ENCODE results near the gene NSMF.
"Not testable (repeated sequence)": the region's sequence is repeated elsewhere in the genome, so short reads cannot be mapped to it uniquely, and the experiment has no call there.

NSMF gene

DNA sequence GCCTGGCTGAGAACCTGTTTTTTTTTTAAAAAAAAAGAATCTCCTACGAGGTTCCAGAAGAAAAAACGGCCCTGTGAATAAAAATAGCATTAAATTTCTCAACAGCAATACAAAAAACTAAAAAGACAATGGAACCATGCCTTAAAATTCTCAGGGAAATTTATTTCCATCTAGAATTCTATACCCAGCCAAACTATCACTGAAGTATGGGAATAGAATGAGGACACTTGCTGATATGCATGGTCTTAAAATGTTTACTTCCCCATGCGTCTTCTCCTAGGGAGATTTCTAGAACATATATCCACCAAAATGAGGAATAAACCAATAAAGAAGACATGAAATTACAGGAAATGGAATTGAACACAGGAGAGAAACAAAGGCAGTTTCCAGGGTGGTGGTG lies 16.5 kb upstream of the NSMF start:
- DNase-seq (ENCODE audit: low spot score): no peak

DNA sequence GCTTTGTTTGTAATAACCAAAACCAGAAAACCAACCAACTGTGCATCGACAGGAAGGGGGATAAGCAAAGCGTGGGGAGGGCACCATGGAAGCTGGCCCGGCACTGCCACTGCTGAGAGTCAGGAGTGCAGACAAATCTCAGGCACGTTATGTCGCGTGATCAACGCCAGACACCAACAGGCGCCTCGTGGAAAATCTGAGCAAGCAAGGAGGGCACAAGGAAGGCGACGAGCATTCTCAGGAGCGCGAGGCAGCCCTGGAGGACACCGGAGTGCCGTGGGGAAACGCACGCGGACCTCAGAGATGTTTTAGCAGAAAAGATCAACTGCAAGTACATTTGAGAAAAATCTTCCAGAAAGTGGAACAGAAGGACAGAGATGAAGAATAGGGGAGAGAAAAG lies 15.1 kb upstream of the NSMF start:
- DNase-seq (ENCODE audit: low spot score): no peak

DNA sequence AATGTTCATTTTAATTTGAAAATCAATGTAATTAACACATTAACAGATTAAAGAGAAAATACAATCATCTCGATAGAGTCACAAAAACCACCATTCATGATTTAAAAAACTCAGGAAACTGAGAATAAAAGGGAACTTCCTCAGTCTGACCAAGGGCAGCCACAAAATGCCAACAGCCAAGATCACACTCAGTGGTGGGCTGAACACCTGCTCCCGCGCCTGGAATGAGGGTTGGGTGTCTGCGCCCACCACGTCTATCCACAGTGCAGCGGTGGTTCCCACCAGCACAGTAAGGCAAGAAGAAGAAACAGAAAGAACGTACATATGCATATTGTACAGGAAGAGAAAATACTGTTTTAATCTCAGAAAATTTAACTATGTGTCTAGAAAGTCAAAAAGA lies 11.7 kb upstream of the NSMF start:
- no peak for DNase-seq (ENCODE audit: low spot score)

DNA sequence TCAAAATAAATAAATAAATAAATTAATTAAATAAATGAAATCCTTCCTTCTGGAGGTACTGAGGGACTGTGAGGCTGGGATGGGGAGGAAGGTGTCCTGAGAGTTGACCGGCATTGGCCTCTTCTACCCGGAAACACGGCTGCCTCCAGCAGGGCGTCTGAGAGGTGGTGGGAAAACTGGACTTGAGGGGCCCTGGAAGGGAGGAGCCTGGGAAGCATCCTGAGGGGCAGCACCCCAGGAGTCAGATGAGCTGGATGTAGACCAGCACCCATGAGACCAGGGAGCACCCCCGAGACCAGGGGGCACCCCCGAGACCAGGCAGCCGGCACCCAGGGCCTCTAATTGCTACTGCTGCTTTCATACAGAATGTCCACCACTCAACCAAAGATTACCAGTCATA lies 8.8 kb upstream of the NSMF start:
- no peak for DNase-seq (ENCODE audit: low spot score)

DNA sequence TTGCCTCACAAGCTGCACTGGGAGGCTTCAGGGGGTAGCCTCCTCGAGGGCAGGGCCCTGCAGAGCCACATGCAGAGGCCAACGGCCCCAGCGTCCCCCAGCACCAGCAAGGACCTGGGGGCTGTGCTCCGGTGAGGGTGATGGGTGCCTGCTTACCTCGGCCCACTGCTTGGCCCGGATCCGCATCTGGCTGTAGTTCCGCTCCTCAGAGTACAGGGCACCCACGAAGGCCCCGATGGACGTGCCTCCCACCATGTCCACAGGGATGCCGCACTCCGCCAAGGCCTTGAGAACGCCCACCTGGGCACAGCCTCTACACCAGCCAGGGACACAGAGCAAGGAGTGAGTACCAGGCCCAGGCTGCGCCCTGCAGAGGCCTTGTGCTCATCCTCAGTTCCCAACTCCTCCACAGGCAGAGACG lies 8.0 kb upstream of the NSMF start:
- DNase-seq (ENCODE audit: low spot score): no peak

DNA sequence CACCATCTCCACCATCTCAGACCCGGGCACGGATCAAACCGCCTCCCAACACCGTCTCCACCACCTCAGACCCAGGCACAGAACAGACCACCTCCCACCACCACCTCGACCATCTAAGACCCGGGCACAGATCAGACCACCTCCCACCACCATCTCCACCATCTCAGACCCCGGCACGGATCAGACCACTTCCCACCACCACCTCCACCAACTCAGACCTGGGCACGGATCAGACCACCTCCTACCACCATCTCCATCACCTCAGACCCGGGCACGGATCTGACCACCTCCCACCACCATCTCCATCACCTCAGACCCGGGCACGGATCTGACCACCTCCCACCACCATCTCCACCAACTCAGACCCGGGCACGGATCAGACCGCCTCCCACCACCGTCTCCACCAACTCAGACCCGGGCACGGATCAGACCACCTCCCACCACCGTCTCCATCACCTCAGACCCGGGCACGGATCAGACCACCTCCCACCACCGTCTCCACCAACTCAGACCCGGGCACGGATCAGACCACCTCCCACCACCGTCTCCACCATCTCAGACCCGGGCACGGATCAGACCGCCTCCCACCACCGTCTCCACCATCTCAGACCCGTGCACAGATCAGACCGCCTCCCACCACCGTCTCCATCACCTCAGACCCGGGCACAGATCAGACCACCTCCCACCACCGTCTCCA lies 7.4 kb upstream of the NSMF start:
- not testable (repeated sequence) for DNase-seq (ENCODE audit: low spot score)

DNA sequence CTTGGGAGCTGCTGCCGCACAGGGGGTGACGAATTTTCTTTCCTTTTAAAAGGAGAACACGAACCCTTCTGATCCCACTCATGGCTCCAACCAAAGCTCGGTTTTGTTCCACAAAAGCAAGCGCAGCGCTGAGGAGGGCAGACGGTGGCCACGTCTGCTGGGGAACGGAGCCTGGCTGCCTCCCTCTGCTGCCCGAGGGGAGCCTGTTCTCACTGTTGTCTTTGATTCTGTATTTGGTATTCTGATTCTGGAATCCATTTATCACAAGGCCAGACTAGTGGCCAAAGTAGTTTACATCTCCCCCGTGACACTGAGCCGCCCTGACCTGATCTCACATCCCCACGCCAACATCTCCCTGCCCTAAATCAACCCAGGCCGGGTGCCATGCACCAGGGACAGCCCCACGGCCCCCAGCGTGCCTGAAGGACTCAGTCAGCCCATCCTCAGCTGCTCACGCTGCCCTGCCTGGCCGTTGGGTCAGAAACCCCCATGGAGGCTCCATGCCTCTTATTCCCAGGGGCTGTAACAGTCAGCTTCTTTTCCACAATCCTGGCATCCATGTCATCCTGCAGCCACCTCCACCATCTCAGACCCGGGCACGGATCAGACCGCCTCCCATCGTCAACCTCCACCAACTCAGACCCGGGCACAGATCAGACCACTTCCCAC lies 6.7 kb upstream of the NSMF start:
- no peak for DNase-seq (ENCODE audit: low spot score)

DNA sequence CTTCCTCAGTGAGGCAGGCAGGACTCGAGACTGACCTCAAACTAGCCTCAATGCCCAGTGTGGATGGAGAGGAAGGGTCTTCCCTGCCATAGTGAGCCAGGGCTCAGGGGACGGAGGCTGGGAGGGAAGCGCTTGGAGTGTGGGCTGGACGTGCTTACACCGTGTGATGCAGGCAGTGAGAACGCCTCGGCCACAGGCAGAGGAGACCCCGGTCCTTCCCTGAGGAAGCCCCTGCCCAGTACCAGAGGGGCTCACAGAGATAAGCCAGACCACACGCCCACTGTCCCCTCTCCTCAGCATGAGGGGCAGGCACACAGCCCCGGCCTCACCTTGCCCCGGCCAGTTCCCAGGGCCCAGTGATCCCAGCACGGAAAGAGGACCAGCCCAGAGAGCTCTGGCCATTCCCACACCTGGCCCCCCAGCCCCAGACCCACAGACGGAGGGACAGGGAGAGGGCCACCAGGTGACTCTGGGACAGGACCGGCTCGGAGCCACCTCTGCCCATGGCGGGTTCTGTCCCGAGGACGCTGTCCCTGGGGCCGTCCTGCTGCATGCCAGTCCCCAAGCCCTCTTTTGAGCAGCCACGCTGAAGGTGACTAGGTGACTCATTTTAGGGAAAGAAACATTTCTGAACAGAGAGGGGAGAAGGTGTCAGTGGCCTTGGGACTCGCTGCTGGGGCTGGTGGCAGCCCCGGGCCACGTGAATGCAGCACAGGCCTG lies 6.0 kb upstream of the NSMF start:
- DNase-seq (ENCODE audit: low spot score): no peak

DNA sequence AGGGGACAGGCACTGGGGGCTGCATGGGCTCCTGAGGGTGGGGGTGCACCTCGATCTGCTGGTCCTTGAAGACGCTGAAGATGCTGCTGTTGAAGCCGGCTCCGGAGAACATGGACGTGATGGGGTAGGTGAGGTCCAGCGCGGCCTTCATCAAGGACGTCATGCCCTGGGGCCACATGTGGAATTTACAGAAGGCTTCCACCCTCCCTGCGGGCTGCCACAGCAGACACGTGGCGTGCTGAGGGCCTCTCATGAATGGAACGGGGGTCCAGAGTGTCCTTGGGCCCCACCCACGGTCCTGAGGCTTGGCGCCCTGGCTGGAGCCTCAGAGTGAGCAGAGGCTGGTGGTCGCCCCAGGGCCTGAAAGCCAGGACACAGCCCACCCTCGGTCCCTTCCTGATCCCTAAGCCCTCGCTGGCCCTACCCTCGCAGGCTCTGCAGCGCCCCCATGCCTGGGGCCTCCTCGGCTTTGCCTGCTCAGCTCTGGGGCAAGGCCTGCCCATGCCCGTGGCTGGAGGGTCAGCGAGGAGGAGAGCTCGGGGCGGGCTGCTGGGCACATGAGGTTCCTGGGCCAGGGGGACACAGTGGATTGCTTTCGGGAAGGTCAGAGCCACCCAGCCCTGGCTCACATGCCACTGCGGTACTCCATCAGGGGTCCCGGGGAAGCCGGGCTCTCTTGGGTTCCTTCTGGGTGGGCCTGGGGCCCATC lies 5.3 kb upstream of the NSMF start:
- DNase-seq (ENCODE audit: low spot score): no peak

DNA sequence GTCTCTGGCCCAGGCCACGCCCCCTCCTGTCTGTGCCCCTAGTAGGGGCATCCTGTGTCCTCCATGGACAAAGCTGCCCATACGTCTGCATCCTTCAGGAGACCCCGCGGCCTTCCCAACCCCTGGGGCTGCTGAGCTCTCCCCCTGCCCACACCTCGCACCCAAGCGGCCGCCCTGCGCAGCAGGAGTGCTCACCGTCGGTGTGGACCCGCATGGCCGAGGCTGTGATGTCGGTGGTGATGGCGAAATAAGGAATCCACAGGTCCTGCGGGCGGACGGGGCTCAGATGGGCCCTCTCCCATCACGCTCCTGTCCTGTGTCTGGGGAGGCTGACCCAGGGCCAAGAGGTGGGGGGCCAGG lies 4.8 kb upstream of the NSMF start:
- DNase-seq (ENCODE audit: low spot score): no peak

DNA sequence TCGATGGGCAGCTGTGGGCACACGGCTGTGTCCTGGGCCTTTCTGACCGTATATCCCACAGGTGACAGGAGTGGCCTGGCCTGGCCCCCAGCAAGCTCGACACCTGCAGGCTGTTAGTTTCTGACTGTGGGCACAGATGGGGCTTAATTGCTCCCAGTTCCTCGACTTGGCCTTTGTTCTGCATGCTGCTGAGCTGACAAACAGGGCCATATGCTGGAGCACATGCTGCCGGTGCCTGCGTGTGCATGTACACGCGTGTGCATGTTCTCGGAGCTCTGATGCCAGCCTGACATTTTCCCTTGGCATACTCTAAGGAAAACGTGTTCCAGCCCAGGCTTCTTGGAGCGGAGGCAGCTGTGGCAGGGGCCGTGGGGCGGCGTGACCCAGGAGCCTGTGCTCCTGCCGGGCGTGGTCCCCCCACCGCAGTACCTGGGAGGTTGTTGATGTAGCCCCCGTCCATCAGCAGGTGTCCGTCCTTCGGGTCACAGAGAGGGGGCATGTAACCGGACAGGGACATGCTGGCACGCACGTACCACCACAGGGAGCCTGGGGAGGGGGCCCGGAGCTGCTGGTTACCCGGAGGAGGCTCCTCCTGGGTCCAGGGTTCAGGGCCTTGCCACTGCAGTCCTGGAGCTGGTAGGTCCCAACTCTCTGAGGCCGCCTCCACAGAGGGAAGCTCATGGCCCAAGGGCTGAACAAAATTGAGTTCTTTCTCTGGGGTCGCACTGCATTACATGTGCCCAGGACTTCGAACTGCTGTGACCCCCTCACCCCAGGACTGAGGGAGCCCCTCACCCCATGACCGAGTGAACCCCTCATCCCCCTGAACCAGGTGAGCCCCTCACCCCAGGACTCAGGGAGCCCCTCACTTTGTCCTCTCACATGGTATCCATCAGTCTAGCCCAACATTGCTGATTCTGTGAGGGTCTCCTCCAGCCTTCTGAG lies 4.1 kb upstream of the NSMF start:
- DNase-seq (ENCODE audit: low spot score): no peak

DNA sequence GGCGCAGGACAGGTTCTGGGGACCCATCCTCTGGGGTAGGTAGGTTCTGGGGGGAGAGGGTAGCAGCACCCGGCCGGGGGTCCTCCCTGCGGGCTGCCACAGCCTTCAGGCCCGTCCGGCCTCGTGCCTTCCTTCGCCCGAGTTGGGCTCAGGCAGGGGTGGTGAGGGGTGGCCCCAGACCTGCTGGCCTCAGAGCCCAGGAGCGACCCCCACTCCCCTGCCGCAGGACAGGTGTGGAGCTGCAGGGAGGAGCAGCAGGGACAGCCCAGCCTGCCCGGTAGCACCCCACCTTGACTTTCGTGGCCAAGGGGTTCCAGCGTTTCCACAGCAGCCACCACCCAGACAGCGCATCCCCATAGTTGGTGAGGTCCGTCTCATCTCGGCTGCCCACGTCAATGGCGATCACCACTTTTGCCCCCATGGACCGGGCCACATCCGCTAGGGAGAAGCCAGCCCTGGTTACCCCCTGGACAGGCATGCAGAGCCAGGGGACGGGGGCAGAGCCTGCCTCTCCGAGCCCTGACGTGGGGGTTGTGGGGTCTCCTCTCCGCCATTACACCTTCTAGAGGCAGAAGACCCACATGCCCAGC lies 3.4 kb upstream of the NSMF start:
- no peak for DNase-seq (ENCODE audit: low spot score)

DNA sequence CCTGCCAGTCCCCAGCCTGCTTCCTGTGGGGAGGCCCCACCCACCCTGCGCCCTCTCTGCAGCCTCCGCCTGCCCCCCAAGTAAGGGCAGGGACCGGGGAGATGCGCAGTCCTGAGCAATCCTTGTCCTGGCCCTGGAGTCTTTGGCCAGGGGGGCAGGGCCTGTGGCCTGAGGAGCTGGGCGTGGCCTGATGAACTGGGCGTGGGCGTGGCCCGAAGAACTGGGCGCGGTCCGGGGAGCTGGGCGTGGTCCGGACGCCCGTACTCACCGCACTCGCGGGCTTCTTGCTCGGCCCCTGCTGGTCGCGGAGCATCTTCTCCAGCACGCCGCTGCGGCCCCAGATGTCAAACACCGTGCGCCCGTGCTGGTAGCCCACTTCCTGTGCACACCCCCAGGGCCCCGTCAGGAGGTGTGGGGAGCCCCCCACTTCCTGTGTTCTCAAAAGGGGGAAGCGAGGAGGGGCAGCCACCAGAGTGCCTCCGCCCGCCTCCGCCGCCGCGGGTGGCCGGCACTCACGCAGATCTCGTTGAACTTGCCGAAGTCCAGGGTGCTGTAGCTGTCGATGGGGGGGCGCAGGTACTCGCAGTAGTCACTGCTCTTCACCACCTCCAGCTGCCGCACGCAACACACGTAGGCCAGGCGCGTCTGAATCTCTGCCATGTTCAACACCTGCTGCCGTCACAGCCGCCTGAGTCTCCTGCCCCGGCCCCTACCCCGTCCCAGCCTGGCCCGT lies 2.7 kb upstream of the NSMF start:
- DNase-seq (ENCODE audit: low spot score): no peak

DNA sequence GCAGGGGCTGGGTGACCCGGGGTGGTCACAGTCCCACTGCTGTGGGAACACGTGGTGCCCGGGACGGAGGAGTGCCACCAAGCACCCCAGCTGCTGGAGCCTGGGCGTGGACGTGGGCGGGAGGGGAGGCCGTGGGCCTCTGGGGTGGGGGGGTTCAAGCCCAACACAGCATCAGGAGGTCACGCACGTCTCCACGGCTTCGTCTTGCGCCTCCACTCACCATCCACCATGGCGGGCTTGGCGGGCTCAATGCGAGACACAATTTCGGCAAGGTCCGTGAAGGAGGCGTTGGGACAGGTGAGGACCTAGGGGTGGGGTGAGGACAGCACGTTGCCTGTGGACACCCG lies 2.2 kb upstream of the NSMF start:
- DNase-seq (ENCODE audit: low spot score): no peak

DNA sequence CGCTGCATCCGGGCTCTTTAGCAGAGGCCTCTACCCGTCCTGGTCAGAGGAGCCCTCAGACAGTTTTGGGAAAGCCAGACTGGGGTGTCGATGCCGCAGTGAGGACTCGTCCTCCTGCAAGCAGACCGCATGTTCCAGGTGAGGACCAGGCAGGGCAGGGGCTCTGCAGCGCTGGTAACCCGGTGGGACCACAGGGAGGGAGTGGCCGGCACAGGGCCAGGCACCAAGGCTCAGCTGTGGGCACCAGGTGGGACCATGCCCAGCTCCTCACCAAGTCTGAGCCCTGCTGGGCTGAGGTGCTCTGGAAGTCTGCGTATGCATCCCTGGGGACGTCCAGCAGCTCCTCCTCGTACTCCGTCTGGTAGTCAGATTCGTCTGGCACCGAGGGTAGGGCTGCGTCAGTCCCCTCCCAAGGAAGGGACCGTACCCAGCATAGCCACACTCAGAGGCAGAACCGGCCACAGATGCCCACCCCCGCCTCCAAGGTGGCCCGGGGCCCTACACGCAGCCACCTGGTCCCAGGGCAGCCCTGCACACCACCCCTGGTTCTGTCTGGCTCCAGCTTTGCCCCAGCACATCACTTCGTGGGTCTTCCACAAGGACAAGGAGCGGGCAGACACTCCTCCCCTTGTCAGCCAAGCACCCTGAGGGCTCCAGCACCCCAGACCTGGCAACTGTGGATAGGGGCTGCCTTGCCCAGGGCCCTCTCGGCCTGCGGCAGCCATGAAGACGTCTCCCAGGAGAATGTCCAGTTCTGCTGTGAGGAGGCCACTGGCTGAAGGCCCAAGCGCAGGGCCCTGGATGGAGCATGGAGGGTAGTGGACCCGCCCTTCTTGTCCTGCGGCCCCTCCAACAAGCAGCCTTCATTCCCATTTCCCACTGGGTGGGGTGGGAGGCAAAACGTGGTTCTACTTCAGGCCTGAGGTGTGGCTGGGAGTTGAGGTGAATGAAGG lies 1.5 kb upstream of the NSMF start:
- DNase-seq (ENCODE audit: low spot score): no peak

DNA sequence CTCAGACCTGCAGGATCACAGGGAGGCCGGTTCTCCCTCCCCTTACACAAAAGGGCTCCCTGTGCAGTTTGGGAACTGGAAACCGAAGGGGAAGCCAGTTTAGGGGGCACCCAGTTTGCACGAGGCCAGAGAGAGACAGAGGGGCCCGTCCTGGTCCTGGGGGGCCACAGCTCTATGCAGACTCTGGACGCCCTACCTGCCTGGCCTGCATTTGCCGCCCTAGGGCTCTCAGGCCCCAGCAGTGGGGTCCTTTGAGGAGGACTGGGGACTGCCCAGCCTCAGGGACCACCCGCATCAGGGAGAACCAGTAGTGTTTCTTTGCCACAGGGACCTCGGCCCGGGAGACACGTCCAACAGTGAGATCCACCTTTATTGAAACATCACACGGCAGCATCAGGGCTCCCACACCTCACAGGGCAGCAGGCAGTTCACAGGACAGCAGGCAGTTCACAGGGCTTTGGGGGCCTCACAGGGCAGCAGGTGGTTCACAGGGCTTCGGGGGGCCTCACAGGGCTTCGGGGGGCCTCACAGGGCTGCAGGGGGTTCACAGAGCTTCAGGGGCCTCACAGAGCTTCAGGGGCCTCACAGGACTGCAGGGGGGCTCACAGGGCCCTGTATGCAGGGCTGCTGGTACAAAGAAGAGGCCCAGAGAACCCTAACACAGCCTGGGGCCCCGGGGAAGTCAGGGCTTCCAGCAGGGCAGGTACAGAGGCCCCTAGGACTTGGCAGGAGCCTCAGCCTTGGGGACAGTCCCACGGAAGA lies 648 bp upstream of the NSMF start:
- DNase-seq (ENCODE audit: low spot score): peak; percentile 45

DNA sequence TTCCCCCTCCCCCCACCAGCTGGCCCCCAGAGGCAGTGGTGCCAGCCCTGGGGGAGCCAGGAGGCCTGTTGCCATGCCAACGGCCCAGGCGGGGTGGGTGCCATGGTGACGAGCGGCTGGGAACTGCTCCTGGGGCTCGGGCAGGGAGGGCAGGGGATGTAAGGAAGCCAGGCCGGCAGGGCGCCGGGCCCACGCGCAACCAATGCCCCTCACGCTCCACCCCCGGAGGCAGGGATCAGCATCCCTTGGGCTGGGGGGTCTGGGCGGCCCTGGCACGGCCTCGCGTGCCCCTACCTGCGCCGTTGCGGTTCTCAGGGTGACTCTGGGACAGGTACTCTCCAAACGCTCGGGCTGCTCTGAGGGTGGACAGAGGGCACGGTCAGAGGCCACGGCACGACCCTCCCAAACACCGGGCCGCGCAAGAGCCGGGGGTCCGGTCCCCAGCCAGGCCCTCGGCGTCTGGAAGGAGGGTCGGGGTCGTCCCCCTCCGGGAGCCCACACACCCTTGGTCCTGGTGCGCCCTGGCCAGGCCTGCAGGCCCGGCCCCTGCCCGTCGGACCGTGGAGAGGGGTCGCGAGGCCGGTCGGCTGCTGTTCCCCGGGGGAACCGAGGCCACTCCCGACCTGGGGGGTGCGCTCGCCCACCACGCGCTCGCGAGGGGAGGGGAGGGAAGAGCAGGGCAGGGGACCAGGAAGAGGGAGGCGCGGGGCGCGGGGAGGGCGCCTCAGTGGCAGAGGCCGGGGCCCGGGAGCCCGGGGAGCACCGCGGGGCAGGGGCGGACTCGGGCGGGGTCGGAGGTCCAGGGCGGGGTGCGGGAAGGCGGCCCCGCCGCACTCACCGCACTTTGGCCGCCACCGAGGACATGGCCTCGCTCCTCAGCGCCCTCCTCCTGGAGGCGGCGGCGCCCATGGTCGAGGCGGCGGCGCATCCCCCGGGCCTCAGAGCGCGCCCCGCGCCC lies 661 bp downstream of the NSMF start:
- peak; percentile 46 for DNase-seq (ENCODE audit: low spot score)

Measured in AG20443 (cell line).